Activated CD4-positive, alpha-beta memory T cell treated with anti-CD3 and anti-CD28 coated beads, Interleukin-2, amount 10 ng/mL, durations not matched to agents 7 days and 5 days (primary cell): Measurements from ENCODE around the gene ILDR1. TPM values are rescaled to one million over a fixed set of nuclear protein-coding genes. Genes with fewer than 3 reads are reported as not detected.

ENCODE experiments used
- CTCF ChIA-PET: fragments of 350-600 bp; sonication (Branson Sonifier 250); formaldehyde crosslinking; loops from one replicate; lab custom pipeline; 2021; ENCODE audit warnings: antibody characterized with exemption, inconsistent platforms; lab: Charles Lee
- POLR2A ChIA-PET: fragments of 350-600 bp; sonication (Branson Sonifier 250); formaldehyde crosslinking; loops from one replicate; lab custom pipeline; 2021; ENCODE audit warnings: antibody characterized with exemption; lab: Charles Lee
- DNase-seq: peaks from one replicate; pipeline ENCODE4 v3.0.0-alpha.2; 2020
- H3K27ac Mint-ChIP-seq: one replicate; pipeline ENCODE4 v1.8.0; 2021; ENCODE audit warnings: mild to moderate bottlenecking, mixed read lengths
- H3K27me3 Mint-ChIP-seq: one replicate; pipeline ENCODE4 v1.8.0; 2021; ENCODE audit warnings: mixed read lengths
- H3K36me3 Mint-ChIP-seq: one replicate; pipeline ENCODE4 v1.8.0; 2021; ENCODE audit warnings: low read depth, mixed read lengths
- H3K4me1 Mint-ChIP-seq: one replicate; pipeline ENCODE4 v1.8.0; 2021; ENCODE audit warnings: mixed read lengths
- H3K4me3 Mint-ChIP-seq: one replicate; pipeline ENCODE4 v1.8.0; 2021; ENCODE audit warnings: mild to moderate bottlenecking, mixed read lengths
- H3K9me3 Mint-ChIP-seq: one replicate; pipeline ENCODE4 v1.8.0; 2021; ENCODE audit warnings: mixed read lengths
- total RNA-seq, 2 experiments: library from RNA; stranded (reverse); gene quantifications; one replicate each; pipeline ENCODE4 v1.2.3, GENCODE V29; 2021

The ILDR1 gene
- 1 to 10 TPM; 1.6 to 1.7 TPM for total RNA-seq

- Mint-ChIP-seq H3K4me3 (peak within 1 kb of the TSS; percentile 48), H3K27ac (no peak within 1 kb of the TSS), H3K9me3 (no peaks in the 10 kb centered on the region), H3K27me3 (peaks cover 25% of the 10 kb centered on the region), H3K4me1 (peaks cover 22% of the 10 kb centered on the region), H3K36me3 (no peaks in the 10 kb centered on the region)
- POLR2A ChIA-PET, result interaction anchor here (1.2 to 2.3 kb wide), 3 partner anchors 9 to 11 kb away, joined by 3 to 7 read pairs (median 3); no protein-coding TSS in a partner anchor
- peak; percentile 38 for DNase-seq
- CTCF ChIA-PET, result no interaction called here
Measured at GRCh38 chr3:122021811-122022401, at the start of gene ILDR1. TSS of gene ILDR1 (minus strand) at chr3:122022247. CDS start at chr3:122022077, 170 bp downstream.

- POLR2A ChIA-PET, result interaction anchor here (1.0 to 2.2 kb wide), 4 partner anchors 10 to 72 kb away, joined by 3 to 7 read pairs (median 4); no protein-coding TSS in a partner anchor
- H3K27ac Mint-ChIP-seq, result peak overlapping the region; percentile 74
- CTCF ChIA-PET, result interaction anchor here (0.9 kb wide), 1 partner anchor 13 kb away, joined by 6 read pairs; no protein-coding TSS in a partner anchor
- peaks cover 21% of the 10 kb centered on the region for H3K36me3 Mint-ChIP-seq
- peak overlapping the region; percentile 59 for H3K4me3 Mint-ChIP-seq
- peaks cover 2% of the 10 kb centered on the region for H3K9me3 Mint-ChIP-seq
- no peaks in the 10 kb centered on the region for H3K27me3 Mint-ChIP-seq
- no peak for DNase-seq
- peaks cover 37% of the 10 kb centered on the region for H3K4me1 Mint-ChIP-seq
Measured at GRCh38 chr3:122067588-122068240, 45.7 kb upstream of the ILDR1 start.

GRCh38 chr3:122067214-122067550, 45.1 kb upstream of the ILDR1 start:
- POLR2A ChIA-PET, result interaction anchor here (1.0 to 2.2 kb wide), 4 partner anchors 10 to 407 kb away, joined by 3 to 7 read pairs (median 4); partner anchors contain the start of gene HCLS1
- peaks cover 37% of the 10 kb centered on the region for H3K4me1 Mint-ChIP-seq
- H3K4me3 Mint-ChIP-seq, result peak overlapping the region; percentile 59
- CTCF ChIA-PET, result no interaction called here
- no peak for DNase-seq
- peak overlapping the region; percentile 74 for H3K27ac Mint-ChIP-seq
- peaks cover 21% of the 10 kb centered on the region for H3K36me3 Mint-ChIP-seq
- no peaks in the 10 kb centered on the region for H3K27me3 Mint-ChIP-seq
- H3K9me3 Mint-ChIP-seq, result peaks cover 2% of the 10 kb centered on the region

- Mint-ChIP-seq H3K36me3 (peaks cover 21% of the 10 kb centered on the region), H3K27ac (peak overlapping the region; percentile 74), H3K4me3 (peak overlapping the region; percentile 59), H3K27me3 (no peaks in the 10 kb centered on the region), H3K4me1 (peaks cover 37% of the 10 kb centered on the region), H3K9me3 (peaks cover 2% of the 10 kb centered on the region)
- ChIA-PET CTCF (interaction anchor here (1.0 to 1.9 kb wide), 4 partner anchors 9 to 37 kb away, joined by 3 to 9 read pairs (median 5); no protein-coding TSS in a partner anchor), POLR2A (interaction anchor here (1.0 to 3.8 kb wide), 8 partner anchors 8 to 406 kb away, joined by 3 to 23 read pairs (median 4); partner anchors contain the start of gene HCLS1)
- DNase-seq, result no peak
Measured at GRCh38 chr3:122066331-122067213, 44.5 kb upstream of the ILDR1 start.

GRCh38 chr3:122064326-122064725, 42.3 kb upstream of the ILDR1 start:
- no peak for DNase-seq
- Mint-ChIP-seq H3K4me1 (peaks cover 33% of the 10 kb centered on the region), H3K9me3 (no peaks in the 10 kb centered on the region), H3K27me3 (no peaks in the 10 kb centered on the region), H3K27ac (no peak overlapping the region), H3K36me3 (peaks cover 17% of the 10 kb centered on the region), H3K4me3 (no peak overlapping the region)
- POLR2A ChIA-PET, result interaction anchor here (1.3 to 3.8 kb wide), 3 partner anchors 10 to 37 kb away, joined by 4 to 23 read pairs (median 11); no protein-coding TSS in a partner anchor
- CTCF ChIA-PET, result interaction anchor here (0.9 kb wide), 1 partner anchor 219 kb away, joined by 3 read pairs; no protein-coding TSS in a partner anchor

GRCh38 chr3:122063908-122064307, 41.9 kb upstream of the ILDR1 start:
- no peak overlapping the region for H3K27ac Mint-ChIP-seq
- peaks cover 4% of the 10 kb centered on the region for H3K27me3 Mint-ChIP-seq
- H3K4me3 Mint-ChIP-seq, result no peak overlapping the region
- H3K36me3 Mint-ChIP-seq, result peaks cover 21% of the 10 kb centered on the region
- POLR2A ChIA-PET, result interaction anchor here (1.3 to 3.8 kb wide), 2 partner anchors 11 to 38 kb away, joined by 4 to 23 read pairs; no protein-coding TSS in a partner anchor
- H3K9me3 Mint-ChIP-seq, result no peaks in the 10 kb centered on the region
- no peak for DNase-seq
- H3K4me1 Mint-ChIP-seq, result peaks cover 33% of the 10 kb centered on the region
- CTCF ChIA-PET, result interaction anchor here (0.6 to 0.9 kb wide), 2 partner anchors 218 to 291 kb away, joined by 3 to 4 read pairs; no protein-coding TSS in a partner anchor

GRCh38 chr3:122060040-122060698, 38.1 kb upstream of the ILDR1 start:
- H3K36me3 Mint-ChIP-seq, result peaks cover 32% of the 10 kb centered on the region
- no peak for DNase-seq
- H3K27me3 Mint-ChIP-seq, result peaks cover 11% of the 10 kb centered on the region
- H3K27ac Mint-ChIP-seq, result no peak overlapping the region
- CTCF ChIA-PET, result no interaction called here
- no peaks in the 10 kb centered on the region for H3K9me3 Mint-ChIP-seq
- POLR2A ChIA-PET, result no interaction called here
- no peak overlapping the region for H3K4me3 Mint-ChIP-seq
- peaks cover 12% of the 10 kb centered on the region for H3K4me1 Mint-ChIP-seq

GRCh38 chr3:122058294-122058693, 36.2 kb upstream of the ILDR1 start:
- no peaks in the 10 kb centered on the region for H3K9me3 Mint-ChIP-seq
- peaks cover 6% of the 10 kb centered on the region for H3K4me1 Mint-ChIP-seq
- peaks cover 11% of the 10 kb centered on the region for H3K27me3 Mint-ChIP-seq
- no peak for DNase-seq
- H3K4me3 Mint-ChIP-seq, result no peak overlapping the region
- POLR2A ChIA-PET, result no interaction called here
- no peak overlapping the region for H3K27ac Mint-ChIP-seq
- peaks cover 38% of the 10 kb centered on the region for H3K36me3 Mint-ChIP-seq
- CTCF ChIA-PET, result interaction anchor here (1.2 kb wide), 1 partner anchor 10 kb away, joined by 3 read pairs; no protein-coding TSS in a partner anchor

GRCh38 chr3:122057671-122058070, 35.6 kb upstream of the ILDR1 start:
- Mint-ChIP-seq H3K4me3 (no peak overlapping the region), H3K36me3 (peaks cover 41% of the 10 kb centered on the region), H3K27ac (no peak overlapping the region), H3K9me3 (no peaks in the 10 kb centered on the region), H3K27me3 (peaks cover 12% of the 10 kb centered on the region), H3K4me1 (peaks cover 9% of the 10 kb centered on the region)
- no peak for DNase-seq
- ChIA-PET POLR2A (interaction anchor here (1.0 kb wide), 1 partner anchor 17 kb away, joined by 4 read pairs; no protein-coding TSS in a partner anchor), CTCF (interaction anchor here (1.2 kb wide), 1 partner anchor 9 kb away, joined by 3 read pairs; no protein-coding TSS in a partner anchor)

- H3K36me3 Mint-ChIP-seq, result peaks cover 50% of the 10 kb centered on the region
- POLR2A ChIA-PET, result interaction anchor here (1.5 kb wide), 1 partner anchor 20 kb away, joined by 3 read pairs; no protein-coding TSS in a partner anchor
- CTCF ChIA-PET, result interaction anchor here (1.0 kb wide), 1 partner anchor 60 kb away, joined by 3 read pairs; no protein-coding TSS in a partner anchor
- no peak for DNase-seq
- peaks cover 9% of the 10 kb centered on the region for H3K4me1 Mint-ChIP-seq
- no peak within 1 kb of the TSS for H3K27ac Mint-ChIP-seq
- peaks cover 26% of the 10 kb centered on the region for H3K27me3 Mint-ChIP-seq
- H3K9me3 Mint-ChIP-seq, result peaks cover 4% of the 10 kb centered on the region
- no peak within 1 kb of the TSS for H3K4me3 Mint-ChIP-seq
Measured at GRCh38 chr3:122055215-122055614, 33.2 kb upstream of the ILDR1 start, which contains the start of gene CD86. TSS of gene CD86 (plus strand) at chr3:122055362. CDS start at chr3:122055490, 128 bp downstream.

GRCh38 chr3:122052968-122053367, 30.9 kb upstream of the ILDR1 start:
- peaks cover 9% of the 10 kb centered on the region for H3K4me1 Mint-ChIP-seq
- no peak overlapping the region for H3K27ac Mint-ChIP-seq
- POLR2A ChIA-PET, result no interaction called here
- no peak for DNase-seq
- H3K36me3 Mint-ChIP-seq, result peaks cover 36% of the 10 kb centered on the region
- H3K27me3 Mint-ChIP-seq, result peaks cover 24% of the 10 kb centered on the region
- peaks cover 5% of the 10 kb centered on the region for H3K9me3 Mint-ChIP-seq
- H3K4me3 Mint-ChIP-seq, result no peak overlapping the region
- CTCF ChIA-PET, result no interaction called here
